Left lung (tissue), 10 donors: ENCODE results near the gene ZCWPW1. TPM values are rescaled to one million over a fixed set of nuclear protein-coding genes. Genes with fewer than 3 reads are reported as not detected.
"Not testable (repeated sequence)": the region's sequence is repeated elsewhere in the genome, so short reads cannot be mapped to it uniquely, and the experiment has no call there.

Experiments
- ATAC-seq: fragments of 200-7000 bp; cut with Tn5 transposase; one replicate; pipeline ENCODE4 v1.9.1; 2020; ENCODE audit warnings: moderate library complexity
- DNase-seq, 4 donors: peaks; one replicate each; pipeline ENCODE4 v3.0.0-alpha.2; 2013 to 2020
- H3K27ac ChIP-seq, 2 donors: fragments of 200-600 bp; sonication (generic) in 1 of 2; one replicate each; pipeline versions ENCODE4 v1.5.0 to v1.8.0; 2020 to 2021
- H3K27me3 ChIP-seq, 2 donors: fragments of 200-600 bp; sonication (generic) in 1 of 2; one replicate each; pipeline versions ENCODE4 v1.5.0 to v1.8.0; 2020 to 2021
- H3K36me3 ChIP-seq, 2 donors: fragments of 200-600 bp; sonication (generic) in 1 of 2; one replicate each; pipeline versions ENCODE4 v1.5.0 to v1.8.0; 2020 to 2021
- H3K4me1 ChIP-seq, 2 donors: fragments of 200-600 bp; one replicate each; pipeline ENCODE4 v1.8.0; 2021
- H3K4me3 ChIP-seq, 2 donors: fragments of 200-600 bp; sonication (generic) in 1 of 2; one replicate each; pipeline versions ENCODE4 v1.5.0 to v1.8.0; 2020 to 2021; ENCODE audit warnings: mild to moderate bottlenecking in 1 of 2
- H3K9me3 ChIP-seq, 2 donors: fragments of 200-600 bp; sonication (generic) in 1 of 2; one replicate each; pipeline versions ENCODE4 v1.5.0 to v1.8.0; 2020 to 2021
- intact Hi-C, 2 donors: fragments of 100-400 bp; cut with DNase I; formaldehyde crosslinking; loops; one replicate each; pipeline versions ENCODE4 v1.11.2 to v1.14.2; 2022
- polyA plus RNA-seq, 6 donors: library from polyadenylated mRNA; unstranded; fragments of 120-200 nt; gene quantifications; one replicate each; pipeline ENCODE4 v1.2.1, GENCODE V29; 2013; ENCODE audit not compliant: insufficient read length in 6 of 6
- total RNA-seq, 2 donors: library from RNA; stranded (reverse); fragmentation: NEBNext Ultra II Directional; extraction: Animal tissue kit (Norgen Biotek cat#: 25700); gene quantifications; one replicate each; pipeline ENCODE4 v1.2.1, GENCODE V29; 2021
- TF ChIP-seq, protein P1 (sequence below), 2 donors: fragments of 200-600 bp; sonication (generic) in 1 of 2; IDR thresholded peaks; one replicate each; pipeline versions ENCODE4 v1.5.0 to v1.8.0; 2021; ENCODE audit warnings: antibody characterized with exemption in 2 of 2
- donor health status: DM: no; HTN: yes; CAD: no.
- donor health status: DM: no; HTN: no; CAD: no.

ZCWPW1 gene
- total and polyA plus RNA-seq, 8 donors, result 2.9 to 9.8 (median 8.6) TPM

DNA sequence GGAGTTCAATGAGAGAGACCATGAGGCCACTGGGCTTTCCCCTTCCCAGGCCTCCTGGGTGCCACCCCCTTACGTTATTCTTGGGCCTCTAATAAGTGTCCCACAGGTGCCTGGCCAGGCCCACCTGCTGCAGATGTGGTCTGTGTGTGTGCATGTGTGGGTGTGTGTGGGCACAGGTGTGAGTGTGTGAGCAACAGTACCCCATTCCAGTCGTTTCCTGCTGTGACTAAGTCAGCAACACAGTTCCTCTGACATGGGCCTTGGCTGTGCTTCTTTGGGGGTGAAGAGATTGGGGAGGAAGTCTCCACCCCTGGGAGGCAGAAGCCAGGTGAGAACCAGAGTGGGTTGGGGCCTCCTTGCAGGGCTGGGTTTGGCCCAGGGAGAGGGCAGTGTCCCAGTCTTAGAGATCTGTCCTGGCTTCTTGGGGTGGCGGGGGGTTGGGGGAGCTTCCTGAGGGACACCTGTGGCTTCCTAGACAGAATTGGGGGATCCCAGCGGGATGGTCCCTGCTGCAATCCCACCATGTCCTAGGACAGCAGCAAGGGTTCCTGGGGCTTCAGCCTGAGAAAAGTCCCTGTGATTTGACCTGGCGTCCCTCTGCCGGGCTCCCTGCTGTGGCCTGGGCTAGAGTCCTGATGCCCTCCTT lies 74.7 kb downstream of the ZCWPW1 start:
- Histone ChIP-seq H3K4me3 (no peak overlapping the region), H3K27ac (no peak overlapping the region), H3K9me3 (no peaks in the 10 kb centered on the region), H3K27me3 (no peaks in the 10 kb centered on the region), H3K4me1 (peaks cover 0 to 14% of the 10 kb centered on the region in 2 donors), H3K36me3 (peaks cover 0 to 94% of the 10 kb centered on the region in 2 donors)
- ATAC-seq (no peak), DNase-seq (no peak)
- intact Hi-C loops, result no loop called here
- TF ChIP-seq, protein P1, sequence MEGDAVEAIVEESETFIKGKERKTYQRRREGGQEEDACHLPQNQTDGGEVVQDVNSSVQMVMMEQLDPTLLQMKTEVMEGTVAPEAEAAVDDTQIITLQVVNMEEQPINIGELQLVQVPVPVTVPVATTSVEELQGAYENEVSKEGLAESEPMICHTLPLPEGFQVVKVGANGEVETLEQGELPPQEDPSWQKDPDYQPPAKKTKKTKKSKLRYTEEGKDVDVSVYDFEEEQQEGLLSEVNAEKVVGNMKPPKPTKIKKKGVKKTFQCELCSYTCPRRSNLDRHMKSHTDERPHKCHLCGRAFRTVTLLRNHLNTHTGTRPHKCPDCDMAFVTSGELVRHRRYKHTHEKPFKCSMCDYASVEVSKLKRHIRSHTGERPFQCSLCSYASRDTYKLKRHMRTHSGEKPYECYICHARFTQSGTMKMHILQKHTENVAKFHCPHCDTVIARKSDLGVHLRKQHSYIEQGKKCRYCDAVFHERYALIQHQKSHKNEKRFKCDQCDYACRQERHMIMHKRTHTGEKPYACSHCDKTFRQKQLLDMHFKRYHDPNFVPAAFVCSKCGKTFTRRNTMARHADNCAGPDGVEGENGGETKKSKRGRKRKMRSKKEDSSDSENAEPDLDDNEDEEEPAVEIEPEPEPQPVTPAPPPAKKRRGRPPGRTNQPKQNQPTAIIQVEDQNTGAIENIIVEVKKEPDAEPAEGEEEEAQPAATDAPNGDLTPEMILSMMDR (IDR thresholded peaks at IDR 0.05), result no peak

DNA sequence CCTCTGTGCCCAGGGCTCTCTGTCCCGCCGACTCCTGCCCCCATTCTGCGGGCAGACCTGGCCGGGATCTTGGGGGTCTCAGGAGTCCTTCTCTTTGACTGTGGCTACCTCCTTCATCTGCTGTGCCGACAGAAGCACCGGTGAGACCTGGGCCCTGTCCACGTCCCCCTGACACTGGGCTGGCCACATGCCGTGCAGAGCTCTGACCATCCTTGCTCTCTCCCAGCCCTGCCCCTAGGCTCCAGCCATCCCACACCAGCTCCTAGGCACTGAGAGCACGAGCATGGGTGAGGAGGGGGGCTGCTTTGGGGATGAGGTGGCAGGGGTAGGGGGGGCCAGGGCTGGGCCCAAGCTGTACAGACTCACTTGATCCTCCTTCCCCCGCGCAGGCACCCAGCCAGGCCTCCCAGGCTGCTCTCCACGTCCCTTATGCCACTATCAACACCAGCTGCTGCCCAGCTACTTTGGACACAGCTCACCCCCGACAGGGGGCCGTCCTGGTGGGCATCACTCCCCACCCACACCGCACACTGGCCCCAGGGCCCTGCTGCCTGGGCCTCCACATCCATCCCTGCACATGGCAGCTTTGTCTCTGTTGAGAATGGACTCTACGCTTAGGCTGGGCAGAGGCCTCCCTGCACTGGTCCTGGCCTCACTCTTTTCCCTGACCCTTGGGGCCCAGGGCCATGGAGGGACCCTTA lies 75.4 kb downstream of the ZCWPW1 start:
- Histone ChIP-seq H3K27ac (no peak overlapping the region), H3K36me3 (peaks cover 0 to 94% of the 10 kb centered on the region in 2 donors), H3K9me3 (no peaks in the 10 kb centered on the region), H3K27me3 (no peaks in the 10 kb centered on the region), H3K4me1 (peaks cover 0 to 14% of the 10 kb centered on the region in 2 donors), H3K4me3 (no peak overlapping the region)
- intact Hi-C loops, result no loop called here
- ATAC-seq (no peak), DNase-seq (no peak)
- TF ChIP-seq, protein P1 (IDR thresholded peaks at IDR 0.05), result no peak

DNA sequence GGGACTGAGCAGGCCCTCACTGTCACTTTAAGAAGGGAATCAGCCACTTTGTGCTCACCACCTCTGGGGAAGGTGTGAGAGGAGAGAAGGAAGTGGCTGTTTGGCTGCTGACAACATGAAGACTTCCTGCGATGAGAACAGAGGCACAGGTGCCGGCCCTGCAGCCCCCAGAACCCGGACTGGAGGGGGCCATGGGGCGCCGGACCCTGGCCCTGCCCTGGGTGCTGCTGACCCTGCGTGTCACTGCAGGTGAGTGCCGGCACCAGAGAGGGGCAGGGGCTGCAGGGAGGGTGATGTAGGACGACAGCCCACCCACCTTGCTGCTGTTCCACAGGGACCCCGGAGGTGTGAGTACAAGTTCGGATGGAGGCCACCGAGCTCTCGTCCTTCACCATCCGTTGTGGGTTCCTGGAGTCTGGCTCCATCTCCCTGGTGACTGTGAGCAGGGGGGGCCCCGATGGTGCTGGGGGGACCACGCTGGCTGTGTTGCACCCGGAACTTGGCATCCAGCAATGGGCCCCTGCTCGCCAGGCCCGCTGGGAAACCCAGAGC lies 76.2 kb downstream of the ZCWPW1 start:
- H3K27me3 ChIP-seq, ATAC-seq, DNase-seq, H3K4me3 ChIP-seq, H3K9me3 ChIP-seq, H3K27ac ChIP-seq, intact Hi-C loops: not testable (repeated sequence)
- H3K4me1 ChIP-seq, result peaks cover 0 to 12% of the 10 kb centered on the region in 2 donors
- peaks cover 0 to 95% of the 10 kb centered on the region in 2 donors for H3K36me3 ChIP-seq

DNA sequence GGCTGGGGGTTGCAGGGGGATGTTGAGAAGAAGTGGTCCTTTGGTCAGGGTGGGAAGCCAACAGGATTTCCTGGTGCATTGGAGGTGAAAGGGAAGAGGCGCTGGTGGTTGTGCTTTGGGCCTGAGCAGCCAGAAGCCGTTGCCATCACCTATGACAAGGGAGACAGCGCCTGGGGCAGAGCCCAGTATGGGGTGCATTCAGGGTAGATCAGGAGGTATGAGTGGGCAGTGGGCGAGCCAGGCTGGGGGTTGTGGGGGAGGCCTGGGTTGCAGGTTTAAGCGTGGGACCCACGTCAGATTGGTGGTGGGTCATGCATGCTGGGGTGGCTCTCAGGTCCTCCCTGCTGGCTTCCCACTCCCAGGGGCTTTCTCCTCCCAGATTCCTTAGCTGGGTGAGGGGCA lies 76.8 kb downstream of the ZCWPW1 start:
- peaks cover 0 to 8% of the 10 kb centered on the region in 2 donors for H3K4me1 ChIP-seq
- no peak overlapping the region for H3K27ac ChIP-seq
- ATAC-seq (no peak), DNase-seq (peak in 1 of 4 donors; percentile 36)
- intact Hi-C loops, result no loop called here
- peaks cover 0 to 95% of the 10 kb centered on the region in 2 donors for H3K36me3 ChIP-seq
- no peaks in the 10 kb centered on the region for H3K27me3 ChIP-seq
- no peak overlapping the region for H3K4me3 ChIP-seq
- no peaks in the 10 kb centered on the region for H3K9me3 ChIP-seq
- TF ChIP-seq, protein P1 (IDR thresholded peaks at IDR 0.05), result no peak

Other genes starting within 250 kb of the ZCWPW1 start
- under 1 TPM; 0.41 to 0.42 TPM for gene PVRIG, start 208.8 kb downstream of the ZCWPW1 start, total RNA-seq
- gene PVRIG, start 208.8 kb downstream of the ZCWPW1 start, polyA plus RNA-seq, result 1 to 10 TPM; 4.0 to 9.1 (median 8.2) TPM
- not detected for gene SPDYE3, start 121.0 kb downstream of the ZCWPW1 start, total RNA-seq
- gene SPDYE3, start 121.0 kb downstream of the ZCWPW1 start, polyA plus RNA-seq, result 1 to 10 TPM; 6.6 to 8.4 (median 7.2) TPM
- gene PILRB, start 70.6 kb downstream of the ZCWPW1 start, total RNA-seq, result 10 to 100 TPM; 24.0 to 29.9 TPM
- 10 to 100 TPM; 36.0 to 47.7 (median 44.5) TPM for gene PILRB, start 70.6 kb downstream of the ZCWPW1 start, polyA plus RNA-seq
- gene PILRA, start 55.2 kb downstream of the ZCWPW1 start, total RNA-seq, result 10 to 100 TPM; 20.6 to 52.3 TPM
- gene PILRA, start 55.2 kb downstream of the ZCWPW1 start, polyA plus RNA-seq, result 1 to 10 TPM; 5.0 to 7.0 (median 5.7) TPM
- gene MEPCE, start 1.1 kb upstream of the ZCWPW1 start, total RNA-seq, result 10 to 100 TPM; 25.0 to 33.0 TPM
- gene MEPCE, start 1.1 kb upstream of the ZCWPW1 start, polyA plus RNA-seq, result 10 to 100 TPM; 37.1 to 49.3 (median 44.6) TPM
- gene PPP1R35, start 7.8 kb upstream of the ZCWPW1 start, total RNA-seq, result 10 to 100 TPM; 22.7 to 27.0 TPM
- gene PPP1R35, start 7.8 kb upstream of the ZCWPW1 start, polyA plus RNA-seq, result 10 to 100 TPM; 12.2 to 22.3 (median 15.5) TPM
- gene SPACDR, start 35.6 kb upstream of the ZCWPW1 start, total RNA-seq, result 1 to 10 TPM in 1 of 2 donors, under 1 TPM in 1; 0.41 to 1.9 TPM
- 1 to 10 TPM; 3.5 to 5.6 (median 4.5) TPM for gene SPACDR, start 35.6 kb upstream of the ZCWPW1 start, polyA plus RNA-seq
- 10 to 100 TPM; 50.1 to 55.6 TPM for gene TSC22D4, start 50.5 kb upstream of the ZCWPW1 start, total RNA-seq
- gene TSC22D4, start 50.5 kb upstream of the ZCWPW1 start, polyA plus RNA-seq, result 10 to 100 TPM; 47.0 to 65.1 (median 57.3) TPM
- under 1 TPM; 0.50 to 0.55 TPM for gene NYAP1, start 55.2 kb upstream of the ZCWPW1 start, total RNA-seq
- gene NYAP1, start 55.2 kb upstream of the ZCWPW1 start, polyA plus RNA-seq, result 1 to 10 TPM; 2.6 to 5.2 (median 3.3) TPM
- gene AGFG2, start 110.5 kb upstream of the ZCWPW1 start, total RNA-seq, result 10 to 100 TPM; 28.6 to 34.9 TPM
- 10 to 100 TPM; 21.2 to 32.3 (median 27.2) TPM for gene AGFG2, start 110.5 kb upstream of the ZCWPW1 start, polyA plus RNA-seq
- gene SAP25, start 145.2 kb upstream of the ZCWPW1 start, total RNA-seq, result 1 to 10 TPM; 6.3 to 8.3 TPM
- 10 to 100 TPM in 1 of 6 donors, 1 to 10 TPM in 5; 4.5 to 11.4 (median 8.5) TPM for gene SAP25, start 145.2 kb upstream of the ZCWPW1 start, polyA plus RNA-seq
- 10 to 100 TPM; 66.5 to 86.5 TPM for gene LRCH4, start 157.4 kb upstream of the ZCWPW1 start, total RNA-seq
- 10 to 100 TPM; 42.3 to 82.5 (median 53.1) TPM for gene LRCH4, start 157.4 kb upstream of the ZCWPW1 start, polyA plus RNA-seq
- gene FBXO24, start 157.6 kb upstream of the ZCWPW1 start, total RNA-seq, result under 1 TPM; 0.37 to 0.44 TPM
- gene FBXO24, start 157.6 kb upstream of the ZCWPW1 start, polyA plus RNA-seq, result 1 to 10 TPM; 3.9 to 5.5 (median 5.0) TPM
- 100 to 1,000 TPM; 158 to 204 TPM for gene PCOLCE, start 173.7 kb upstream of the ZCWPW1 start, total RNA-seq
- gene PCOLCE, start 173.7 kb upstream of the ZCWPW1 start, polyA plus RNA-seq, result 100 to 1,000 TPM; 157 to 235 (median 181) TPM
- 10 to 100 TPM; 15.7 to 18.8 TPM for gene MOSPD3, start 183.8 kb upstream of the ZCWPW1 start, total RNA-seq
- gene MOSPD3, start 183.8 kb upstream of the ZCWPW1 start, polyA plus RNA-seq, result 10 to 100 TPM; 26.5 to 35.7 (median 31.9) TPM
- gene TFR2, start 212.8 kb upstream of the ZCWPW1 start, total RNA-seq, result 1 to 10 TPM in 1 of 2 donors, under 1 TPM in 1; 0.67 to 1.8 TPM
- gene TFR2, start 212.8 kb upstream of the ZCWPW1 start, polyA plus RNA-seq, result 1 to 10 TPM in 4 of 6 donors, under 1 TPM in 2; 0.96 to 2.6 (median 1.2) TPM
- not detected for gene ACTL6B, start 227.7 kb upstream of the ZCWPW1 start, total RNA-seq
- under 1 TPM in 2 of 6 donors, not detected in 4; 0.17 to 0.20 TPM for gene ACTL6B, start 227.7 kb upstream of the ZCWPW1 start, polyA plus RNA-seq
- gene GNB2, start 245.0 kb upstream of the ZCWPW1 start, total RNA-seq, result 100 to 1,000 TPM; 214 to 273 TPM
- gene GNB2, start 245.0 kb upstream of the ZCWPW1 start, polyA plus RNA-seq, result 100 to 1,000 TPM; 151 to 220 (median 192) TPM